Hepatocyte (in vitro differentiated cells): ENCODE results near the gene LMBR1L.

Source experiments
- EZH2 ChIP-seq: fragments of 200-600 bp; sonication (generic); IDR thresholded peaks from 2 replicates; pipeline ENCODE4 v1.6.1; 2016; ENCODE audit warnings: antibody characterized with exemption, mild to moderate bottlenecking, borderline replicate concordance
- TF ChIP-seq, protein P1 (sequence below): fragments of 200-600 bp; sonication (generic); IDR thresholded peaks from 2 replicates; pipeline ENCODE4 v1.5.1; 2016; ENCODE audit warnings: antibody characterized with exemption, mild to moderate bottlenecking; ENCODE audit not compliant: poor library complexity

DNA sequence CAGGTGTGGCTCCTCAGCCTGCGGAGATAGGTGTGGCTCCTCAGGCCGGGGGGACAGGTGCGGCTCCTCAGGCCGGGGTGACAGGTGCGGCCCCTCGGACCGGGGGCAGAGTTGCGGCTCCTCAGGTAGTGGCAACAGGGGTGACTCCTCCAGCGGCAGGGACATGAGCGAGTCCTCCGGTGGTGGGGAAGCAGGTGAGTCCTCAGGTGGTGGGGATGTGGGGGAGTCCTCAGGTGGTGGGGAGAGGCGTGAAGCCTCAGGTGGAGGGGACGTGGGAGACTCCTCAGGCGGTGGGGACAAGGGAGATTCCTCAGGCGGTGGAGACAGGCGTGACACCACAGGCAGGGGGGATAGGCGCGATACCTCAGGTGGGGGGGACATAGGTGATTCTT is 59.3 kb downstream of the LMBR1L start:
- TF ChIP-seq, protein P1, sequence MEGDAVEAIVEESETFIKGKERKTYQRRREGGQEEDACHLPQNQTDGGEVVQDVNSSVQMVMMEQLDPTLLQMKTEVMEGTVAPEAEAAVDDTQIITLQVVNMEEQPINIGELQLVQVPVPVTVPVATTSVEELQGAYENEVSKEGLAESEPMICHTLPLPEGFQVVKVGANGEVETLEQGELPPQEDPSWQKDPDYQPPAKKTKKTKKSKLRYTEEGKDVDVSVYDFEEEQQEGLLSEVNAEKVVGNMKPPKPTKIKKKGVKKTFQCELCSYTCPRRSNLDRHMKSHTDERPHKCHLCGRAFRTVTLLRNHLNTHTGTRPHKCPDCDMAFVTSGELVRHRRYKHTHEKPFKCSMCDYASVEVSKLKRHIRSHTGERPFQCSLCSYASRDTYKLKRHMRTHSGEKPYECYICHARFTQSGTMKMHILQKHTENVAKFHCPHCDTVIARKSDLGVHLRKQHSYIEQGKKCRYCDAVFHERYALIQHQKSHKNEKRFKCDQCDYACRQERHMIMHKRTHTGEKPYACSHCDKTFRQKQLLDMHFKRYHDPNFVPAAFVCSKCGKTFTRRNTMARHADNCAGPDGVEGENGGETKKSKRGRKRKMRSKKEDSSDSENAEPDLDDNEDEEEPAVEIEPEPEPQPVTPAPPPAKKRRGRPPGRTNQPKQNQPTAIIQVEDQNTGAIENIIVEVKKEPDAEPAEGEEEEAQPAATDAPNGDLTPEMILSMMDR: no peak
- TF ChIP-seq EZH2: no peak
